Lung (tissue), 12 donors: Measurements from ENCODE around the gene SEL1L3. TPM values are rescaled to one million over a fixed set of nuclear protein-coding genes. Genes with fewer than 3 reads are reported as not detected.

Experiments used
- ATAC-seq: fragments of 200-7000 bp; cut with Tn5 transposase; one replicate; pipeline ENCODE4 v1.9.1; 2020; ENCODE audit warnings: moderate number of reproducible peaks; ENCODE audit not compliant: insufficient read depth, low FRiP score
- DNase-seq, 3 donors: peaks; one replicate each; pipeline ENCODE4 v3.0.0-alpha.2; 2013 to 2017
- H3K27ac ChIP-seq, 2 donors: one replicate each; pipeline ENCODE4 v1.5.1; 2013; ENCODE audit warnings: mild to moderate bottlenecking in 2 of 2, moderate library complexity in 2 of 2, control low read depth in 1 of 2, inconsistent platforms in 1 of 2, low read depth in 1 of 2, low read length in 1 of 2
- H3K27me3 ChIP-seq, 3 donors: one replicate each; pipeline ENCODE4 v1.5.1; 2013; ENCODE audit warnings: low read length in 2 of 3; ENCODE audit not compliant: control insufficient read depth in 3 of 3, insufficient read depth in 3 of 3
- H3K36me3 ChIP-seq, 4 donors: one replicate each; pipeline ENCODE4 v1.5.1; 2013; ENCODE audit warnings: low read length in 4 of 4, mild to moderate bottlenecking in 1 of 4, moderate library complexity in 1 of 4; ENCODE audit not compliant: control insufficient read depth in 4 of 4, insufficient read depth in 4 of 4
- H3K4me1 ChIP-seq, 5 donors: one replicate each; pipeline ENCODE4 v1.5.1; 2013; ENCODE audit warnings: low read length in 5 of 5, mild to moderate bottlenecking in 2 of 5, moderate library complexity in 1 of 5; ENCODE audit not compliant: control insufficient read depth in 5 of 5, insufficient read depth in 5 of 5
- H3K4me3 ChIP-seq: one replicate; pipeline ENCODE4 v1.5.1; 2013; ENCODE audit warnings: mild to moderate bottlenecking, control low read depth, moderate library complexity
- H3K9ac ChIP-seq, 2 donors: one replicate each; pipeline ENCODE4 v1.5.1; 2013; ENCODE audit warnings: low read length in 2 of 2, control low read depth in 1 of 2; ENCODE audit not compliant: insufficient read depth in 1 of 2
- H3K9me3 ChIP-seq, 4 donors: one replicate each; pipeline ENCODE4 v1.5.1; 2013; ENCODE audit warnings: low read length in 3 of 4, mild to moderate bottlenecking in 1 of 4, moderate library complexity in 1 of 4; ENCODE audit not compliant: control insufficient read depth in 4 of 4, insufficient read depth in 3 of 4
- CTCF ChIP-seq: IDR thresholded peaks from 2 replicates; pipeline ENCODE4 v1.5.1; 2012; ENCODE audit warnings: mild to moderate bottlenecking; ENCODE audit errors: control extremely low read depth, extremely low read depth
- WGBS, 2 donors: extraction: QIAGEN DNeasy Blood & Tissue Kit; methylation state at CpG; one replicate each; pipeline ENCODE4 v1.1.7; 2013; 5-methylcytosine and 5-hydroxymethylcytosine counted together
- polyA plus RNA-seq, 2 donors: library from polyadenylated mRNA; stranded (reverse); fragments of 200-250 nt; gene quantifications; one replicate each; pipeline ENCODE4 v1.2.1, GENCODE V29; 2013
- total RNA-seq, 2 donors: library from RNA; depleted of rRNA in 1 of 2; stranded (reverse); fragments of >200 nt in 1 of 2; gene quantifications; one replicate each; pipeline ENCODE4 v1.2.1, GENCODE V29; 2014 to 2021
- donor health status: control.
- donor health status: control.
- donor health status: Bipolar disorder and iron deficiency.
- donor health status: healthy.
- donor health status: DM: yes; HTN: yes; CAD: no.

SEL1L3 gene
- total and polyA plus RNA-seq, 4 donors = 29.2 to 93.3 (median 57.1) TPM

GRCh38 chr4:25710637-25711036 lies 152.2 kb downstream of the SEL1L3 start:
- Histone ChIP-seq H3K27me3 (no peaks in the 10 kb centered on the region), H3K4me3 (no peak overlapping the region), H3K27ac (no peak overlapping the region), H3K4me1 (no peaks in the 10 kb centered on the region), H3K36me3 (no peaks in the 10 kb centered on the region), H3K9me3 (no peaks in the 10 kb centered on the region), H3K9ac (no peak overlapping the region)
- no peak for DNase-seq
- no peak for TF ChIP-seq CTCF
- 48 to 72% methylated on average over 3 of the region's 3 CpGs for WGBS, 2 donors
- ATAC-seq = no peak

DNA sequence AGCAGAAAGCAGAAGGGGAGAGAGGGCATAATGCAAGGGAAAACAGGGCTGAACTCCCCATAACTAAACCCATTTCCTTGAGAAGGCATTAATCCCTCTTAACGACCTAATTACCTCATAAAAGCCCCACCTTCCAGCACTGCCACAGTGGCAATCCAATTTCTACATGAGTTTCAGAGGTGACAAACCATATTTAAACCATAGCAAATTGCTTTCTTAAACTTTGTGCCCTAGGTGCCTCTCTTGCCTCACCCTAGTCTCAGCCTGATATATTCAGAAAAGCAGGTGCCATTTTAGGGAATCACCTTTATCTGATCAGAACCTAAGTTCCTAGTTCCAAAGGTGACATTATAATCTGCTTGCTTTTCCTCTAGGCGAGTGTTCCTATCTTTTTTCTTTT lies 158.3 kb downstream of the SEL1L3 start:
- DNase-seq (no peak), ATAC-seq (no peak)
- no peaks in the 10 kb centered on the region for H3K27me3 ChIP-seq
- H3K27ac ChIP-seq = no peak overlapping the region
- no peaks in the 10 kb centered on the region for H3K4me1 ChIP-seq
- 78 to 81% methylated on average over 2 of the region's 2 CpGs for WGBS, 2 donors
- no peak overlapping the region for H3K9ac ChIP-seq
- peaks cover 0 to 1% (median 0%) of the 10 kb centered on the region in 4 donors for H3K9me3 ChIP-seq
- no peaks in the 10 kb centered on the region for H3K36me3 ChIP-seq
- no peak overlapping the region for H3K4me3 ChIP-seq
- no peak for TF ChIP-seq CTCF

GRCh38 chr4:25703731-25704388 lies 158.9 kb downstream of the SEL1L3 start:
- H3K4me3 ChIP-seq = no peak overlapping the region
- H3K9ac ChIP-seq = no peak overlapping the region
- no peak overlapping the region for H3K27ac ChIP-seq
- no peak for ATAC-seq
- no peaks in the 10 kb centered on the region for H3K27me3 ChIP-seq
- no peak for TF ChIP-seq CTCF
- H3K36me3 ChIP-seq = no peaks in the 10 kb centered on the region
- 65 to 73% methylated on average over 3 of the region's 3 CpGs for WGBS, 2 donors
- DNase-seq = no peak
- peaks cover 0 to 1% (median 0%) of the 10 kb centered on the region in 4 donors for H3K9me3 ChIP-seq
- H3K4me1 ChIP-seq = no peaks in the 10 kb centered on the region

DNA sequence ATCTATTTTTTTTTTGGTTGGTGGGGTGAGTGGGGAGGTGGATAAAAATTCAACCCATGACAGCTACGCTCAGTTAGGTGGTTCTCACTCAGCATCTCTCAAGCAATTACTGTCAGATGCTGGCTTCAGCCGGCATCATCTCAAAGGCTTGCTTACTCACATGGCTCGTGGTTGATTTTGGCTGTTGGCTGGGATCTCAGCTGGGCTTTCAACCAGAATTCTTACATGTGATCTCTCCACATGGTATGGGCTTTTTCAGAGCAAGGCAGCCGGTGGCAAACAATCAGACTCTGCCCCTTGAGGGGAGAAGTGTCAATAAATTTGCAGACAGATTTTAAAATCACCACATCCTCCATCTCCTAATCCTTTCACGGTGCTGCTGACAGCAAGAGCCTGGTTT lies 159.9 kb downstream of the SEL1L3 start:
- no peak overlapping the region for H3K9ac ChIP-seq
- DNase-seq (peak in 1 of 3 donors; percentile 26), ATAC-seq (no peak)
- no peaks in the 10 kb centered on the region for H3K4me1 ChIP-seq
- peaks cover 0 to 1% (median 0%) of the 10 kb centered on the region in 4 donors for H3K9me3 ChIP-seq
- H3K36me3 ChIP-seq = no peaks in the 10 kb centered on the region
- no peak overlapping the region for H3K4me3 ChIP-seq
- no peak for TF ChIP-seq CTCF
- WGBS, 2 donors = 66 to 82% methylated on average over 5 of the region's 5 CpGs
- H3K27ac ChIP-seq = no peak overlapping the region
- H3K27me3 ChIP-seq = no peaks in the 10 kb centered on the region
